Right atrium auricular region (tissue), 2 donors: ENCODE data around the gene CKS1B. TPM values are rescaled to one million over a fixed set of nuclear protein-coding genes. Genes with fewer than 3 reads are reported as not detected.

Experiments used
- DNase-seq: peaks from one replicate; pipeline ENCODE4 v3.0.0-alpha.2; 2019; ENCODE audit warnings: low spot score
- H3K27ac ChIP-seq, 2 donors: fragments of 200-600 bp; sonication (generic); 1 replicate in 1 of 2; 2 replicates in 1 of 2; pipeline ENCODE4 v1.5.1; 2016 to 2019
- H3K27me3 ChIP-seq, 2 donors: fragments of 200-600 bp; sonication (generic); one replicate each; pipeline versions ENCODE4 v1.5.1 to v1.6.0; 2017 to 2019
- H3K36me3 ChIP-seq: fragments of 200-600 bp; sonication (generic); one replicate; pipeline ENCODE4 v1.5.1; 2016
- H3K4me1 ChIP-seq, 2 donors: fragments of 200-600 bp; sonication (generic); one replicate each; pipeline versions ENCODE4 v1.5.1 to v1.6.0; 2017 to 2019
- H3K4me3 ChIP-seq, 2 donors: fragments of 200-600 bp; sonication (generic); 1 replicate in 1 of 2; 2 replicates in 1 of 2; pipeline ENCODE4 v1.5.1; 2017 to 2019; ENCODE audit warnings: mild to moderate bottlenecking in 1 of 2, moderate library complexity in 1 of 2
- H3K9me3 ChIP-seq, 2 donors: fragments of 200-600 bp; sonication (generic); one replicate each; pipeline ENCODE4 v1.5.1; 2019
- CTCF ChIP-seq, 2 donors: fragments of 200-600 bp; sonication (generic); IDR thresholded peaks; one replicate each; pipeline ENCODE4 v1.5.1; 2019; ENCODE audit warnings: antibody characterized with exemption in 2 of 2
- total RNA-seq, 2 donors: library from RNA; depleted of rRNA; stranded (reverse); fragments of >200 nt; gene quantifications; one replicate each; pipeline ENCODE4 v1.1.0, GENCODE V29; 2016

The CKS1B gene
- total RNA-seq, 2 donors from 2014 or later = 20.0 to 23.8 TPM

GRCh38 chr1:155003227-155003765 lies 28.8 kb downstream of the CKS1B start:
- Histone ChIP-seq H3K9me3 (no peaks in the 10 kb centered on the region), H3K4me1 (peaks cover 0 to 65% of the 10 kb centered on the region in 2 donors), H3K27ac (peak overlapping the region; percentile 98 to 99), H3K27me3 (no peaks in the 10 kb centered on the region), H3K4me3 (peak overlapping the region; percentile 87 to 92), H3K36me3 (no peaks in the 10 kb centered on the region)
- TF ChIP-seq CTCF (IDR thresholded peaks at IDR 0.05) = no peak
- no peak for DNase-seq

- H3K4me1 ChIP-seq = peaks cover 0 to 68% of the 10 kb centered on the region in 2 donors
- H3K27ac ChIP-seq = peak overlapping the region; percentile 98 to 99
- no peak for TF ChIP-seq CTCF (IDR thresholded peaks at IDR 0.05)
- H3K4me3 ChIP-seq = peak overlapping the region; percentile 87 to 92
- peak; percentile 79 for DNase-seq
- H3K27me3 ChIP-seq = no peaks in the 10 kb centered on the region
- H3K36me3 ChIP-seq = no peaks in the 10 kb centered on the region
- H3K9me3 ChIP-seq = no peaks in the 10 kb centered on the region
Measured at GRCh38 chr1:155003766-155004351, 29.4 kb downstream of the CKS1B start.

GRCh38 chr1:155004352-155005075 lies 30.0 kb downstream of the CKS1B start:
- no peaks in the 10 kb centered on the region for H3K9me3 ChIP-seq
- H3K4me1 ChIP-seq = peaks cover 0 to 68% of the 10 kb centered on the region in 2 donors
- H3K27ac ChIP-seq = peak overlapping the region; percentile 98 to 99
- no peak for TF ChIP-seq CTCF (IDR thresholded peaks at IDR 0.05)
- H3K27me3 ChIP-seq = no peaks in the 10 kb centered on the region
- no peak for DNase-seq
- no peaks in the 10 kb centered on the region for H3K36me3 ChIP-seq
- H3K4me3 ChIP-seq = peak overlapping the region; percentile 87 to 92

- peak; percentile 84 for DNase-seq
- no peaks in the 10 kb centered on the region for H3K9me3 ChIP-seq
- H3K36me3 ChIP-seq = no peaks in the 10 kb centered on the region
- no peaks in the 10 kb centered on the region for H3K27me3 ChIP-seq
- peaks cover 0 to 68% of the 10 kb centered on the region in 2 donors for H3K4me1 ChIP-seq
- peak overlapping the region; percentile 98 to 99 for H3K27ac ChIP-seq
- peak overlapping the region in 1 of 2 donors; percentile 87 for H3K4me3 ChIP-seq
- no peak for TF ChIP-seq CTCF (IDR thresholded peaks at IDR 0.05)
Measured at GRCh38 chr1:155005076-155006011, 30.9 kb downstream of the CKS1B start.

GRCh38 chr1:155006601-155007101 lies 32.2 kb downstream of the CKS1B start:
- Histone ChIP-seq H3K9me3 (no peaks in the 10 kb centered on the region), H3K27ac (peak overlapping the region; percentile 98 to 99), H3K27me3 (no peaks in the 10 kb centered on the region), H3K4me3 (no peak overlapping the region), H3K4me1 (peaks cover 0 to 80% of the 10 kb centered on the region in 2 donors), H3K36me3 (no peaks in the 10 kb centered on the region)
- DNase-seq = no peak
- no peak for TF ChIP-seq CTCF (IDR thresholded peaks at IDR 0.05)
